HG02885 (cell line): ENCODE results near the gene SUMO4.
A peak's percentile ranks its signal among the peaks of the same experiment; 100 is the strongest.
"Not testable (repeated sequence)": the region's sequence is repeated elsewhere in the genome, so short reads cannot be mapped to it uniquely, and the experiment has no call there.

Experiments used
- ATAC-seq: cut with Tn5 transposase; IDR thresholded peaks from one replicate; pipeline ENCODE4 v1.9.1; 2021; ENCODE audit warnings: mild to moderate bottlenecking; ENCODE audit not compliant: unreplicated experiment, poor library complexity

Gene SUMO4

DNA sequence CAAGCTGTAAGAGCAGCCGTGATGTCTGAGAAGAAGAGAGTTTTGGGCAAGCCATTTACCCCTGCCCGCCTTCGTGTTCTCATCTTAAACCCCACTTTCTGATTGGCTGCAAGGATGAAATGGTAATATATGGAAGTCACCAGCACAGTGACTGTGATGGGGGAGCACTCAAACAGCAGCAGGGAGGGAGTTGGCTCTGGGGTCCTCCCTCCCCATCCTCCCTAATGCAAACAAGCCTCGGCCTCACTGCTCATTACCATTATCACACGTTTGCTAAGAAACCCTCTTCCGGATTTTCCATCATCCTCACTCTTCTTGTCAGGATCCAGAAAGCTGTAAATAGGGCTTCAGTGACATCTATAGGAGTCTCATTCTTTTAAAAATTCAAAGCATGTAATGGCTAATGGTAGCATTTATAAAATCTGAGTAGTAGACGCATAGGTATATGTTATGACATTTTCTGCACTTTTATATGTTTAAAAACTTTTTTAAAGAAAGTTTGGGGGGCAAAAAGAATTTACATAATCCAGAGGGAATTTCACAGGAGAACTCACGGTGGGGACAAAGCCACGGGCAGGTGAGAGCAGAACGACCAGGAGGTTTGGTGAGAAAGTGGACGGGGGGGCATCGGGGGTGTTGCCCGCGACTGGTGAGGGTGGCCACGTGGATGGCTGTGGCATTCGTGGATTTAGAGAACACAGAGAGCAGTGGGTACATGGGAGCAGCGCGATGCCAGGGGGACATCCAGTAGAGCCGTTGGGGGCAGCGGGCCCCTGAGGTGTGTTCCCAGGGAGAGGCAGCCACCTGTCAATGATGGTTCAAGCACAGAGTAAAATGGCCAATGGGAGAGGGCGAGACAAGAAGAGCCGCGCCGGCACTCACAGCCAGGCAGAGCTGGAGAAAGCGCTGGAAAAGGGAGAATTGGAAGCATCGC, 29.6 kb downstream of the SUMO4 start:
- no peak for ATAC-seq

DNA sequence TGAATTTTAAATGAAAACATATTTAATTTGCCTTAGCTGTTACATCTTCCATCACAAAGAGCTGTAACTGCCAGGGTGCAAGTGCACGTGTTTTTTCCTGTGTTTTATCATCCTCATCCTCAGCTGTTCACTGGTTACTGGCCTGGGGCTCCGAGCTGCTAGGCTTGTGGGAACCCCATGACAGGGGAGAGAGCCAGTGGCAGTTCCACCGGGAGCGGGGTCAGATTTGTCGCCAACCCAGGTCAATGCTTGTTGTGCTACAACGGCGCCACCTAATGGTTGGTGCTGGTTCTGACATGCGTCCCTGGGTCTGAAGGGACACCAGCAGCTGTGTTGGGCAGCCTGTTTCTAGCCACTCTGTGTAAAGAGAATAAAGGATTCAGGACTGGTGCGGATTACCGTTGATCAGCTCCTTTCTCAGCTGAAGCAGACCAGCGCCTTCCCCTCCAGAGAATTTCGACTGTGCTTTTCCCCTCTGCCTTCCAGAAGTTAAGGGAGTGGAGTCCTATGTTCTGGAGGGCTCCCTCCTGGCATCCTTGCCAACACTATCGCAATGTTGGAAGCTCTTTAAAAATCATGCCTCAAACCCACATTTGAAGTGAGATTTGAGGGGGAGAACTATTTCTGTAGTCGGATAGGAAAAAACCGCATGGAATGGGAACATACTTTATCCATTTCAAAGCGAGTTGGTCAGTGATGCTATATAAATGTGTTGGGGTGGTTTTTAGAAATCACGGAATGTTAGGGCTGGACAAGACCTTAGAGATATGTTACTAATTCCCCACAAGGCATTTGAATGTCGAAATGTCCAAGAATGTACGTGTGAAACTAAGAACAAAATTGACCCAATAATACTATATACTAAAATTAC, 32.1 kb downstream of the SUMO4 start:
- ATAC-seq = peak; percentile 91

DNA sequence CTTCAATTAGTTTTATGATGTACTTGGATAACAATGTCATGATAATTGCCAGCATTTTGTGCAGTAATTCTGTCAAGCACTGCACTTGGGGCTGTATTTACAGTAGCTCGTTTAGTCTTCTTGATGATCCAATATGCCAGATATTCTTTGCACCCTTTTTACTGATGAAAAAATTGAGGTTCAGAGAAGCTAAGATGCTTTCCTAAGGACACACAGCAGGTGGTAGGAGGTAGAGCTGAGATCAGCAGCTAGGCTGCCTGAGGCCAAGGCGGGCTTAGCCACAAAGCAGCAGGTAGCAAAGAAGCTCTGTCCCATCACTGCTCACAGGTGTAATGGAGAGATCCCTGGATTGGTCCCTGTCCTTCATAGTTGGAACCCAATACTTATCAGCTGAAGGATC, 33.3 kb downstream of the SUMO4 start:
- no peak for ATAC-seq

DNA sequence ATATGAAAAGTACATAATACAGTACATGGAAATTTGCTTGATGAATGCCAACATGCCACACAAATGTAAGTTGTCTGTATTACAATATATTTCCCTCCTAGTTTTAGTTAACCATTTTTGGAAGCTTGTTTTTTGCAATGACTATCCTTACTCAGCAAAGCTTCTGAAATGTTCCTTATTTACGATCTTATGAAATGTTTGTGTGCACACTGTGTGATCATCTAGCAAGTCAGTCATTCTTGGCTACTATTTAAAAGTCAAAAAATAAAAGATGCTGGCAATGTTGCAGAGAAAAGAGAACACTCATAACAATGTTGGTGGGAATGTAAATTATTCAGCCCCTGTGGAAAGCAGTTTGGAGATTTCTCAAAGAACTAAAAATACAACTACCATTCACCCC, 33.8 kb downstream of the SUMO4 start:
- no peak for ATAC-seq

DNA sequence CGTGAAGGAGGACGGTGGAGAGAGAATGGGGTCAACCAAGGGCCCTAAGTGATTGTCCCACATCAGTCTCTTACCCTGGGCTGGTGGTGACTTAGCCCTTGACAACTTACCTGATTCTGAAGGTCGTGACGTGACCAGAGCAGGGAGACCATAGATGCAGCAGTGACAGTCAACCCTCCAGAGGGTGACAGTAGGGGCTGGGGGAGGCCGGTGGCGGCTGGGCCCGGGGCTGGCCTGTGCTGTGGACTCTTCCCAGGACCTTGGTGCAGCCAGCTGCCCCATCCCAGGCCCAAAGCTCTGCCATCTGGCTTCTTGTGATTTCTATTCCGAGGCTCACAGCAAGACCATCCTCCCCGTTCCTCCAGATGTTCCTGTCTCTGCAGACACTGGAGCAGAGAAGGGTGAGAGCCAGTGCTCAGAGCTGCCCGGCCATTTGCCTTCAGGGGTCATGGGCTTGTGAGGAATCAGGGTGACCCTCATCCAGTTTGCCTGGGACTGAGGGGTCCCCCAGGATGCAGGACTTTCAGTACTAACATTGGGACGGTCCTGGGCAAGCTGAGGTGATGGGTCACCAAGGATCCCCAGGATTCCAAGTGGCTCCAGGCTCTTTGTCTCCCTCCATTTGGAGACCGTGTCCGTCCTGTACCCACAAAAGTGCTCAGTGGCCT, 36.0 kb downstream of the SUMO4 start:
- ATAC-seq = no peak

DNA sequence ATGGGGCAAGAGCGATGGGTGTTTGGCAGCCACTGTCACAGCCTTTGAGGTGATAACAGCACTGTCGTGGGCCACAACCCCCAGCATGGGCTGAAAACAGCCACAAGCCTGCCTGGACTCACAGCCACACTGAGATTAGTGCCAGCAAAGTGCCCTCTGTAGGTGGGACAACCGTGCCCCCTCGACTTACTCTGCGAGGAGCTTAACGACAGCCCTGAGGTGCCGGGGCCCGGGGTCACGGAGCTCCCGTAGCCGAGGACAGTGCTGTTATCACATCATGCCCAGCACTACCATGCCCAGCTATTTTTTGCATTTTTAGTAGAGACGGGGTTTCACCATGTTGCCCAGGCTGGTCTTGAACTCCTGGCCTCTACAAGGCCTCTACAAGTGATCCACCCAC, 36.6 kb downstream of the SUMO4 start:
- no peak for ATAC-seq

DNA sequence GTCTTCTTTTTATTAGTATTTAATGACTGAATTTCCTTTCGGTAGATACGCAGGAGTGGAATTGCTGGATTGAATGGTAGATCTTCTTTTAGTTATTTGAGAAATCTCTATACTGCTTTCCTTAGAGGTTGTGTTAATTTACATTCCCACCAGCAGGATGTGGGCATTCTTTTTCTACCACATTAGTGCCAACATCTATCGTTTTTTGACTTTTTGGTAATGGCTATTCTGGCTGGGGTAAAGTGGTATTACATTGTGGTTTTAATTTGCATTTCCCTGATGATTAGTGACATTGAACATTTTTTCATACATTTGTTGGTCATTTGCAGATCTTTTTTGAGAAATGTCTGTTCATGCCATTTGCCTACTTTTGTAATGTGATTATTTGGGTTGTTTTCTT, 37.1 kb downstream of the SUMO4 start:
- no peak for ATAC-seq

DNA sequence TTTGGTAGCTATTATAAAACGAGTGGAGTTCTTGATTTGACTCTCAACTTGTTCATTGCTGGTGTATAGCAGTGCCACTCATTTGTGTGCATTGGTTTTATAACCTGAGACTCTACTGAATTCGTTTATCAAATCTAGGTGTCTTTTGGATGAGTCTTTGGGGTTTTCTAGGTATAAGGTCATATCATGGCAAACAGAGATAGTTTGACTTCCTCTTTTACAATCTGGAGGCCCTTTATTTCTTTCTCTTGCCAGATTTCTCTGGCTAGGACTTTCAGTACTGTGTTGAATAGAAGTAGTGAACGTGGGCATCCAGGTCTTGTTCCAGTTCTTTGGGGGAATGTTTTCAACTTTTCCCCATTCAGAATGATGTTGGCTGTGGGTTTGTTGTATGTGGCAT, 38.8 kb downstream of the SUMO4 start:
- peak; percentile 56 for ATAC-seq

DNA sequence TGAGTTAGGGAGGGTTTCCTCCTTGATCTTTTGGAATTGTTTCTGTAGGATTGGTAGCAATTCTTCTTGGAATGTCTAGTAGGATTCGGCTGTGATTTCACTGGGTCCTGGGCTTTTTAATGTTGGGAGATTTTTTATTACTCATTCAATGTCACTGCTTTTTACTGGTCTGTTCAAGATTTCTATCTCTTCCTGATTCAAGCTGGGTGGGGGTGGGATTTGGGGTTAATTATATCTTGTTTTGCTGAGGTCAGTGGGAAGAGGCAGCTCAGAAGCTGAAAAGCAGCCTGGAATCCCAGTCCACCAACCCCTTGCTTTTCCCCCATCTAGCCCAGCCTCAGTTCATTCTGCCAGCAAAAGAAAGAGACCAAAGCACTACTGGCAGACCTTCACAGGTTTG, 39.6 kb downstream of the SUMO4 start:
- no peak for ATAC-seq

DNA sequence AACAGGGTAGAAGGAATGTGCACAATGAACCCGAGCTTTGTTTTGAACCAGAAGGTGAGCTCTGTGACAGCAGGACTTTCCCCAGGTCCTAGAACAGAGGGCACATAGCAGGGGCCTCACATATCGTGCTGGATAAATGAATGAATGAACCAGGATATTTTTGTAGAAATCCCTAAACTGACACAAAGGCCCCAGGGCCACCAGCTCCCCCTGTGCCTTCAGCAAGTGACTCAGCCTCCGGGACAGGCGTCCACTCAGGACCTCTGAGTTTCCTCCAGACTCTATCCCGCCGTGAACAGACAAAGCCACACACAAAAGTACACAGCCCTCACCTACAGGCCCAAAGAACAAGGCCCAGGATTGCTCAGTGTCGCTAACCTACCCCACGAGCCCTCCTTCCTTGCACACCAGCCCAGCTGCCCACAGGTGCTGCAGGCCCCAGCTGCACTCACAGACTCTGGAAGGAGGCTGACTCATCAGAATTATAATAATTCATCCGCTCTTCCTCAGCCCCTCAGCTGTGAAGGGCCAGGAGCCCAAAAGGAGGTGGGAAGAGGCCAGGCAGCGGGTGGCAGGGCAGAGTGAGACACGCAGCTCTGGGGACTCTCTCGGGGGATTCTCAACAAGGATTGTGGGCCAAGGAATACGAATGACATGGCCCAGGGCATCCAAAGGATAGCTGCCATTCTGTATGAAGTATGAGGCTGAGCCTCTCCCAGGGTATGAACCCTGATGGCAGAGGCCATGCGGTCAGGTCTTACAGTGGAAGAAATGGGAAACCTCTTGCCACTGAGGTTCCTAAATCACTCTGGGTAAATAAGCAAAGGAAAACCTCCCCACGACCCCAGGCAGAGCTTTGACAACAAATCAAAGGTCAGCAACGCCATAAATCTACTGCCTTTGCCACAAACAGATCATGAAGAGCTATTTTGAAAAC, 40.9 kb downstream of the SUMO4 start:
- ATAC-seq = no peak

DNA sequence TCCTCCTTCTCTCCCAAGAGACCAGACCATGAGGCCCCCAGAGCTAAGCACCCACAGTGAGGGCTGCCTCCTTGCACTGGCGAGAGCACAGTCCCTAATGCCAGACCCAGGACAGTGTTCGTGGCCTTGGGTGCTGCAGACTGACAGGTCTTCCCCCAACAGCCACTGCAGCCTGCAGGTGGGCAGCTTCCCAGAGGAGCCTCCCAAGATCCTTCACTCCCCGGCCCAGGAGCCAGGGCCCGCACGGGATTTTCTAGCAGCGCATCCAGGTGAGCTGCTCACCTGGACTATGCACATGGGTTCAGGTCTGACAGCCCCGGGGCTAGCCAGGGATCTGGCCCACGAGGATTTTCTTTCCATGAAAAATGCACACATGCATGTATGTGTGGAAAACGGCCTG, 41.7 kb downstream of the SUMO4 start:
- ATAC-seq = no peak

DNA sequence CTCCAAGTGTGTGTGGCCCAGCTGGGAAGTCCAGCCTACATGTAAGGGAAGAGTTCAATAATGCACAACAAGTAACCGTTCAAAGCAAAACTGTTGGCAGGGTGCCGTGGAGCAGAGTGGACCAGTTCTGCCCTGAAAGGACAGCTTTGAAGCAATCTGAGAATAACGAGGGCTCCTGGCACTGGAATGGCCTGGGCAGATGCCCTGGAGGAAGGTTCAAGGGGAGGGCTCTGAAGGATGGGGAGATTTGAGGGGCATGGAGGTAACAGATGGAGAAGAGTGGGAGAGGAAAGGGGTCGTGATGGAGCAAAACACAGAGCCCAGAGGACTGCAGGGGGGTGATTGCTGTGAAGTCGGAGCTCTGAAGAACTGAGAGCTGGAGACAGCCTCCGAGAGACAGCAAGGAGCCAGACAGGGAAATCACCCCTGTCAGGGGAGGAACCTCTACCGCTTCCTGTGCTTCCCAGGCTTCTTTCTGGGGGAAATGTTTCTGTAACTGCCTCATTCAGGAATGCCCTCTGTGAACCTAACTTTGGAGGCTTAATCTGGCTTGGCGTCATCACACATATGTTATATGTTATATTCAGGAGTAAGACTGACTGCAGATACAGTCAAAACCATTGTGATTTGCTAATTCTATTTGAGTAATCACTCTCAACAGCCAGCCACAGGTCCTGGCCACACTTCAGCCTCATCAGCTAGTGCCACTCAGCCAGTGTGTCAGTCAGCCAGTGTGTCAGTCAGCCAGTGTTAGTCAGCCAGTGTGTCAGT, 43.5 kb downstream of the SUMO4 start:
- ATAC-seq = no peak

DNA sequence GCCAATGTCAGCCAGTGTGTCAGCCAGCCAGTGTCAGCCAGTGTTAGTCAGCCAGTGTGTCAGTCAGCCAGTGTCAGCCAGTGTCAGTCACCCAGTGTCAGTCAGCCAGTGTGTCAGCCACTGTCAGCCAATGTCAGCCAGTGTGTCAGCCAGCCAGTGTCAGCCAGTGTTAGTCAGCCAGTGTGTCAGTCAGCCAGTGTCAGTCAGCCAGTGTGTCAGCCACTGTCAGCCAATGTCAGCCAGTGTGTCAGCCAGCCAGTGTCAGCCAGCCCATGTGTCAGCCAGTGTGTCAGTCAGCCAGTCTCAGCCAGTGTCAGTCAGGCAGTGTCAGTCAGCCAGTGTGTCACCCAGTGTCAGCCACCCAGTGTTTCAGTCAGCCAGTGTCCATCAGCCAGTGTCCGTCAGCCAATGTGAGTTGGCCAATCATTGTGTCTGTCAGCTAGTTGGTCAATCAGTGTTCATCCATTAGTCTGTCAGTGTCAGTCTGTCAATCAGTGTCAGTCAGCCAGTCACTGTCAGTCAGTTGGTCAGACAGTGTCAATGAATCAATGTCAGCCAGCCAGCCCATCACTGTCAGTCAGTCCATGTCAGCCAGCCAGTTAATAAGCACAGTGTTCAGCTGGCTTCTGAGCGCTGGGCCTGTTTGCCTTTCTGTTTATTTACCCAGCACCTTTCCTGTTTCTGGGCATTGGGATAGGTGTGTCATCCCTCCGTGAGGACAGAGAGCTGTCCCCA, 44.5 kb downstream of the SUMO4 start:
- not testable (repeated sequence) for ATAC-seq

DNA sequence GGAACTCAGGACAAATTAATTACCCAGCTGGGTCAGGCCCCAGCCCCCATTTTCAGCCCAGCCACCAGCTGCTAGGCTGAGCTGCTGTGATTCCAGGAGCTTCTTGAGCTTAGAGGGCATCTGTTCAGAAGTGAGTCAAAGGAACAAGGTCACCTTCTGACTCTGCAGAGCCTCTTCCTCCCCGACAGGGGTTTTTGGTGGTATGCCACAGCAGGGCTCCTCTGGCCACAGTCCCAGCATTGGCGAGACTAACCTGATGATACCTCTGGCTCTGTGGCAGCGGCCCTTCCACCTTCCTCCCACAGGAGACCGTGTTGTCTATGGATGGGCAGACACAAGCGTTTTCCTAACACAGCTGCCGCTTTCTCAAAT, 45.0 kb downstream of the SUMO4 start:
- no peak for ATAC-seq

DNA sequence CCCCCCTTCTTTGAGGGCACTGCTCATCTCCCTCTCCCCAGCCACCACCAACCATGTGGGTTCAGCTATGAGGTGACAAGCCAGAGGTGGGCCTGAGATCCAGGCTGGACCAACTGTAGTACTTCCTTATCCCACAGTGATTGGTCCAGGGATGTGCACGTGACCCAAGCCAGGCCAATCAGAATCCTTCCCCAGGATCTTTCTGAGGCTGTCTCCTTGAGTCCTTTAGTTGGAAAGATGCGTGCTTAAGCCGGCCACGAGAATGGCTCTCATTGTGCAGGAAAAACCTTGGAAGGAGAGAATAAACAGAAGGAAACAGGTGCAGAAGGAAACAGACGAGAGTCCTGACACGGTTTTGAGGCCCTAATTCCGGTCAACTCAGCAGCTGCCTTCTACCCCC, 45.5 kb downstream of the SUMO4 start:
- ATAC-seq = no peak

DNA sequence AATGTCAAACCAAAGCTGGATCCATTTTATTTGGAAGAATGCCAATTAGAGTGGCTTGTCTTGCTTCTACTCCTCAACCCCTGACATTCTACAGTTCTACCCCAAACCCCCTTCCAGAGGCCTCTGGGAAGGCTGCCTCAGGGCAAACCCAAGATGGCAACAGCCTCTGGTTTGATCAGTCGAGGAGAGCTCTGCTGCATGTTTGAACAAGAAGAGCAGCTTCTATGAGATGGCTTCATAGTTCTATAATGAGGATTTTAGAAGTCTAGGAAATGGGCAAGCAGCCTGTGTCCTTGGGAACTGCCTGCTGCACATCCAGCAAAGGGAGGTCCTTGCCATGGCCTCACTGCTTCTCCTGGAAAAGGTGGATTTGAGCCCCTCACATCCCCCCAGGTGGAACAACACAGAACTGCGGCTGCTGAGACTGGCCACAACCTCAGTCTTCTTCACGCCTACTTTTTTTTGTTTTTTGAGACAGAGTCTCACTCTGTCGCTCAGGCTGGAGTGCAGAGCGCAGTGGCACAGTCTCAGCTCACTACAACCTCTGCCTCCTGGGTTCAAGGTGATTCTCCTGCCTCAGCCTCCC, 46.8 kb downstream of the SUMO4 start:
- ATAC-seq = no peak

DNA sequence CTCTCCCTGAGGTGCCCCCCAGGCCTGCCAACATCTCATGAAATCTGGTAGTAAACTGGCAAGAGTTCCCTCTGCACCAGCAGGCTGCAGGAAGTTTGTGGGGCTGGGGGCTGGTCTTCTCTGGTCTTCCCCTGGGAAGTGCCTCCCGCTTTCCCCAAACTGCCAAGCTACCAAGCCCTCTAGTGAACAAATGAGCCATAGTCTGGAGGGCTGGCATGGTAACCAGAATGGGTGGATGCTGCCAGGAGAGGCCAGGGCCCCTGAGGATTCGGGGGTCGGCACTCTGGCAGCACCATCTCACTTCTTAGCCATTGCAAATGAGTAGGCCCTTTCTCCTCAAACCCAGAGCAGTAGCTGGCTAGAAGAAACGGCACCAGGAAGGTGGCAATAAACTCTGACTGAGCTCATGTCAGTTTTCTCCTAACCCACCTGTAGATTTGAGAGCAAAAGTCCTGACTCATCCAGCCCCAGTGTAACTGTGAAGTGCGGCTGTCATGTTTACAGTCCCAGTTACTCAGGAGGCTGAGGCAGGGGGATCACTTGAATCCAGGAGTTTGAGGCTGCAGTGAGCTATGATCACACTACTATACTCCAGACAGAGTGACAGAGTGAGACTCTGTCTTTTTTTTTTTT, 48.9 kb downstream of the SUMO4 start:
- no peak for ATAC-seq
